HCT116 (cell line): Measurements from ENCODE around the gene UFD1. TPM values are rescaled to one million over a fixed set of nuclear protein-coding genes. Genes with fewer than 3 reads are reported as not detected.

ENCODE experiments used
- ATAC-seq: fragments of 200-7000 bp; cut with Tn5 transposase; 2 replicates; pipeline ENCODE4 v1.9.1; 2020; ENCODE audit warnings: mild to moderate bottlenecking, moderate library complexity
- BruUV-seq: library from RNA; stranded (reverse); fragments of 400-500 nt; replicated peaks from 2 replicates; lab custom pipeline; 2021; lab: Mats Ljungman, UMichigan
- CTCF ChIA-PET: fragments of 300-600 bp; sonication (Branson Sonifier 250); formaldehyde crosslinking; loops from one replicate; lab custom pipeline; 2021; ENCODE audit warnings: antibody characterized with exemption; lab: Charles Lee
- POLR2A ChIA-PET: fragments of 300-600, 350-600 bp; sonication (Branson Sonifier 250); formaldehyde crosslinking; loops from one replicate; lab custom pipeline; 2021; ENCODE audit warnings: antibody characterized with exemption; lab: Charles Lee
- RAD21 ChIA-PET, 2 experiments: fragments of 300-600 bp; sonication (Branson Sonifier 250); formaldehyde crosslinking; loops; one replicate each; lab custom pipeline; 2023; ENCODE audit warnings: low total read pairs in 2 of 2; ENCODE audit not compliant: uncharacterized antibody in 2 of 2, unreplicated experiment in 2 of 2, low non-redundant PET in 1 of 2; lab: Charles Lee
- DNase-seq: peaks from one replicate; pipeline ENCODE4 v3.0.0-alpha.2; 2010; ENCODE audit warnings: low read depth, low spot score
- H2AFZ ChIP-seq: fragments of 200-600 bp; shearing (Covaris generic), sonication (generic); 2 replicates; pipeline ENCODE4 v1.6.1; 2017; ENCODE audit warnings: low read depth, mixed run types, mixed read lengths, antibody characterized with exemption, low read length; ENCODE audit not compliant: poor library complexity, severe bottlenecking
- H3K27ac ChIP-seq: 2 replicates; pipeline ENCODE4 v1.5.1; 2012; ENCODE audit warnings: low read depth, low read length
- H3K27me3 ChIP-seq: fragments of 200-600 bp; sonication (generic); 2 replicates; pipeline ENCODE4 v1.6.1; 2016; ENCODE audit warnings: mixed run types, low read length, mixed read lengths; ENCODE audit not compliant: insufficient read depth
- H3K36me3 ChIP-seq, 2 experiments: fragments of 200-500 bp in 1 of 2; fragments of 200-600 bp in 1 of 2; sonication (Bioruptor generic) in 1 of 2; sonication (generic) in 1 of 2; 2 replicates each; pipeline versions ENCODE4 v1.5.1 to v1.6.1; 2014 to 2016; ENCODE audit warnings: low read length in 2 of 2, inconsistent platforms in 1 of 2, mixed read lengths in 1 of 2, mixed run types in 1 of 2; ENCODE audit not compliant: insufficient read depth in 2 of 2, control insufficient read depth in 1 of 2
- H3K4me1 ChIP-seq, 2 experiments: fragments of 200-600 bp in 1 of 2; sonication (generic) in 1 of 2; 2 replicates each; pipeline versions ENCODE4 v1.5.1 to v1.6.1; 2012 to 2017; ENCODE audit warnings: low read length in 2 of 2, inconsistent platforms in 1 of 2, mild to moderate bottlenecking in 1 of 2, mixed read lengths in 1 of 2, mixed run types in 1 of 2, moderate library complexity in 1 of 2; ENCODE audit not compliant: insufficient read depth in 2 of 2, control insufficient read depth in 1 of 2
- H3K4me2 ChIP-seq: fragments of 200-600 bp; sonication (generic); 2 replicates; pipeline ENCODE4 v1.6.1; 2017; ENCODE audit warnings: mixed run types, low read length, mixed read lengths
- H3K4me3 ChIP-seq, 2 experiments: fragments of 200-600 bp in 1 of 2; sonication (generic) in 1 of 2; replicated peaks in 1 of 2; 2 replicates each; pipeline ENCODE4 v1.5.1; 2011 to 2016; ENCODE audit warnings: low read length in 2 of 2, control low read depth in 1 of 2, low read depth in 1 of 2, mild to moderate bottlenecking in 1 of 2, mixed read lengths in 1 of 2, mixed run types in 1 of 2
- H3K79me2 ChIP-seq: fragments of 200-600 bp; sonication (generic); 2 replicates; pipeline ENCODE4 v1.6.1; 2017; ENCODE audit warnings: mild to moderate bottlenecking, mixed run types, low read length, moderate library complexity, mixed read lengths; ENCODE audit not compliant: insufficient read depth
- H3K9ac ChIP-seq: fragments of 200-600 bp; sonication (generic); 2 replicates; pipeline ENCODE4 v1.6.1; 2016; ENCODE audit warnings: low read length, mixed read lengths
- H3K9me2 ChIP-seq: fragments of 200-600 bp; sonication (generic), shearing (Covaris generic); 2 replicates; pipeline ENCODE4 v1.6.1; 2017; ENCODE audit warnings: mixed run types, mild to moderate bottlenecking, moderate library complexity; ENCODE audit not compliant: insufficient read depth
- H3K9me3 ChIP-seq, 2 experiments: fragments of 200-500 bp in 1 of 2; fragments of 200-600 bp in 1 of 2; sonication (Bioruptor generic) in 1 of 2; sonication (generic) in 1 of 2; 2 replicates each; pipeline ENCODE4 v1.6.1; 2014 to 2017; ENCODE audit warnings: low read length in 2 of 2, mixed read lengths in 2 of 2, inconsistent platforms in 1 of 2, low read depth in 1 of 2, mild to moderate bottlenecking in 1 of 2, mixed run types in 1 of 2, moderate library complexity in 1 of 2; ENCODE audit not compliant: control insufficient read depth in 1 of 2, insufficient read depth in 1 of 2
- H4K20me1 ChIP-seq: fragments of 200-600 bp; sonication (generic), shearing (Covaris generic); 2 replicates; pipeline ENCODE4 v1.6.1; 2017; ENCODE audit warnings: mixed run types, mild to moderate bottlenecking, moderate library complexity; ENCODE audit not compliant: insufficient read depth
- EGR1 ChIP-seq: IDR thresholded peaks from 2 replicates; pipeline ENCODE4 v1.6.1; 2012; ENCODE audit warnings: low read depth
- ELF1 ChIP-seq: IDR thresholded peaks from 2 replicates; pipeline ENCODE4 v1.6.1; 2012; ENCODE audit warnings: low read depth, borderline replicate concordance
- EZH2 ChIP-seq: fragments of 200-600 bp; sonication (generic); IDR thresholded peaks from 2 replicates; pipeline ENCODE4 v1.6.1; 2017; ENCODE audit warnings: antibody characterized with exemption, mixed run types
- EZH2phosphoT487 ChIP-seq: fragments of 200-600 bp; IDR thresholded peaks from 2 replicates; pipeline ENCODE4 v1.6.1; 2018; ENCODE audit warnings: antibody characterized with exemption, borderline replicate concordance
- FOSL1 ChIP-seq: IDR thresholded peaks from 2 replicates; pipeline ENCODE4 v1.6.1; 2012; ENCODE audit warnings: low read depth
- JUND ChIP-seq: IDR thresholded peaks from 2 replicates; pipeline ENCODE4 v1.6.1; 2012
- POLR2A ChIP-seq: IDR thresholded peaks from 2 replicates; pipeline ENCODE4 v1.7.0; 2011; ENCODE audit warnings: borderline replicate concordance; ENCODE audit not compliant: insufficient read depth, insufficient read length; ENCODE audit errors: extremely low read depth
- RAD21 ChIP-seq: IDR thresholded peaks from 2 replicates; pipeline ENCODE4 v1.6.1; 2012; ENCODE audit warnings: low read depth, mild to moderate bottlenecking
- REST ChIP-seq: IDR thresholded peaks from 2 replicates; pipeline ENCODE4 v1.6.1; 2012; ENCODE audit warnings: low read depth
- SIN3A ChIP-seq: IDR thresholded peaks from 2 replicates; pipeline ENCODE4 v1.6.1; 2012; ENCODE audit warnings: low read depth
- SP1 ChIP-seq: IDR thresholded peaks from 2 replicates; pipeline ENCODE4 v1.6.1; 2012; ENCODE audit warnings: low read depth
- SRF ChIP-seq: IDR thresholded peaks from 2 replicates; pipeline ENCODE4 v1.6.1; 2012; ENCODE audit warnings: low read depth
- TCF7L2 ChIP-seq: IDR thresholded peaks from 2 replicates; pipeline ENCODE4 v1.7.0; 2011; ENCODE audit warnings: borderline replicate concordance, inconsistent platforms; ENCODE audit not compliant: insufficient read depth, insufficient read length; ENCODE audit errors: extremely low read depth
- YY1 ChIP-seq: IDR thresholded peaks from 2 replicates; pipeline ENCODE4 v1.6.1; 2011; ENCODE audit warnings: low read length, low read depth, moderate library complexity, mild to moderate bottlenecking; ENCODE audit not compliant: insufficient replicate concordance; ENCODE audit errors: extremely low read depth
- ZFX ChIP-seq: fragments of 450-650 bp; IDR thresholded peaks from 2 replicates; pipeline ENCODE4 v1.6.1; 2017
- ZNF274 ChIP-seq: fragments of 200-500 bp; sonication (Bioruptor generic); IDR thresholded peaks from 2 replicates; pipeline ENCODE4 v1.6.1; 2014; ENCODE audit warnings: mild to moderate bottlenecking, low read depth, low read length, inconsistent platforms
- intact Hi-C: fragments of 100-400 bp; cut with micrococcal nuclease; formaldehyde crosslinking; loops from 2 replicates; pipeline ENCODE4 v1.10.0; 2022
- total RNA-seq: library from RNA; stranded (reverse); gene quantifications from one replicate; pipeline ENCODE4 v1.2.1, GENCODE V29; 2021; ENCODE audit not compliant: unreplicated experiment
- TF ChIP-seq, protein P1 (sequence below): IDR thresholded peaks from 2 replicates; pipeline ENCODE4 v1.6.1; 2011; ENCODE audit warnings: mild to moderate bottlenecking, low read length, moderate library complexity; ENCODE audit not compliant: insufficient replicate concordance; ENCODE audit errors: extremely low read depth

The UFD1 gene
- total RNA-seq, 1 experiment from 2014 or later, result 97.5 TPM

- H3K9ac ChIP-seq, result no peak overlapping the region
Measured at GRCh38 chr22:19476023-19476422, 3.0 kb downstream of the UFD1 start.

More at GRCh38 chr22:19476023-19476422, 3.0 kb downstream of the UFD1 start:
- POLR2A ChIA-PET, result no interaction called here
- H3K4me3 ChIP-seq, result no peak overlapping the region
- no TSS peak for BruUV-seq
- H3K36me3 ChIP-seq, result peaks cover 14 to 43% of the 10 kb centered on the region in 2 experiments; a peak in 3 of 4 replicates
- peaks cover 13 to 22% of the 10 kb centered on the region in 2 experiments; a peak in 3 of 4 replicates for H3K4me1 ChIP-seq
- intact Hi-C loops, result loop anchor here (5.0 to 10.0 kb wide), 4 partner anchors 156 to 354 kb away; partner anchors contain the start of genes DGCR2 and ESS2
- CTCF ChIA-PET, result no interaction called here
- peaks cover 88% of the 10 kb centered on the region for H3K79me2 ChIP-seq
- RAD21 ChIA-PET, result no interaction called here
- H4K20me1 ChIP-seq, result peaks cover 9% of the 10 kb centered on the region; the same call in 1 of the 2 replicates
- no peak overlapping the region for H2AFZ ChIP-seq
- DNase-seq, result no peak
- no peak for ATAC-seq
- H3K9me2 ChIP-seq, result no peaks in the 10 kb centered on the region
- no peak overlapping the region for H3K4me2 ChIP-seq
- H3K27ac ChIP-seq, result no peak overlapping the region
- no peaks in the 10 kb centered on the region for H3K27me3 ChIP-seq
- TF ChIP-seq JUND (no peak), EZH2 (no peak), FOSL1 (no peak), ZNF274 (no peak), SP1 (no peak), SIN3A (no peak), YY1 (no peak), EGR1 (no peak), EZH2phosphoT487 (no peak), RAD21 (no peak), REST (no peak), SRF (no peak), TCF7L2 (no peak), ELF1 (no peak), POLR2A (no peak), ZFX (no peak)
- TF ChIP-seq, protein P1, sequence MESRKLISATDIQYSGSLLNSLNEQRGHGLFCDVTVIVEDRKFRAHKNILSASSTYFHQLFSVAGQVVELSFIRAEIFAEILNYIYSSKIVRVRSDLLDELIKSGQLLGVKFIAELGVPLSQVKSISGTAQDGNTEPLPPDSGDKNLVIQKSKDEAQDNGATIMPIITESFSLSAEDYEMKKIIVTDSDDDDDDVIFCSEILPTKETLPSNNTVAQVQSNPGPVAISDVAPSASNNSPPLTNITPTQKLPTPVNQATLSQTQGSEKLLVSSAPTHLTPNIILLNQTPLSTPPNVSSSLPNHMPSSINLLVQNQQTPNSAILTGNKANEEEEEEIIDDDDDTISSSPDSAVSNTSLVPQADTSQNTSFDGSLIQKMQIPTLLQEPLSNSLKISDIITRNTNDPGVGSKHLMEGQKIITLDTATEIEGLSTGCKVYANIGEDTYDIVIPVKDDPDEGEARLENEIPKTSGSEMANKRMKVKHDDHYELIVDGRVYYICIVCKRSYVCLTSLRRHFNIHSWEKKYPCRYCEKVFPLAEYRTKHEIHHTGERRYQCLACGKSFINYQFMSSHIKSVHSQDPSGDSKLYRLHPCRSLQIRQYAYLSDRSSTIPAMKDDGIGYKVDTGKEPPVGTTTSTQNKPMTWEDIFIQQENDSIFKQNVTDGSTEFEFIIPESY, result no peak
- TF ChIP-seq, all 23 proteins: peak for 0
- no peaks in the 10 kb centered on the region for H3K9me3 ChIP-seq
